ENCODE measurements around the gene NID1.
A peak's percentile ranks its signal among the peaks of the same experiment; 100 is the strongest.
"Not testable (repeated sequence)": the region's sequence is repeated elsewhere in the genome, so short reads cannot be mapped to it uniquely, and the experiment has no call there.

Gene NID1

GRCh38 chr1:235971020-235971419 lies 93.9 kb downstream of the NID1 start:
- Histone ChIP-seq H3K27ac (replicated peaks) (peak overlapping the region; percentile 61), H3K27me3 (ENCODE audit: insufficient read depth, poor library complexity, severe bottlenecking) (no peaks in the 10 kb centered on the region), H3K4me3 (replicated peaks; ENCODE audit: insufficient read depth, low read length) (peak overlapping the region; percentile 19)
- no peak for TF ChIP-seq REST (IDR thresholded peaks at IDR 0.05; ENCODE audit: insufficient replicate concordance, low read depth)
- TF ChIP-seq POLR2AphosphoS5 (IDR thresholded peaks at IDR 0.05; ENCODE audit: low read depth), result no peak
- no peak for TF ChIP-seq GABPA (IDR thresholded peaks at IDR 0.05; ENCODE audit: low read depth)
- no peak for TF ChIP-seq SPI1 (IDR thresholded peaks at IDR 0.05; ENCODE audit: borderline replicate concordance, low read depth)
- TF ChIP-seq CTCF (IDR thresholded peaks at IDR 0.05; ENCODE audit: insufficient read depth, low read length), result no peak
- DNase-seq (ENCODE audit: low read depth in 1 of 2, low spot score in 1 of 2), result no peak

- Histone ChIP-seq H3K4me3 (replicated peaks; ENCODE audit: insufficient read depth, low read length) (no peak overlapping the region), H3K27ac (replicated peaks) (no peak overlapping the region), H3K27me3 (ENCODE audit: insufficient read depth, poor library complexity, severe bottlenecking) (no peaks in the 10 kb centered on the region)
- TF ChIP-seq SPI1 (IDR thresholded peaks at IDR 0.05; ENCODE audit: borderline replicate concordance, low read depth), result no peak
- TF ChIP-seq CTCF (IDR thresholded peaks at IDR 0.05; ENCODE audit: insufficient read depth, low read length), result no peak
- no peak for TF ChIP-seq REST (IDR thresholded peaks at IDR 0.05; ENCODE audit: insufficient replicate concordance, low read depth)
- no peak for TF ChIP-seq POLR2AphosphoS5 (IDR thresholded peaks at IDR 0.05; ENCODE audit: low read depth)
- no peak for TF ChIP-seq GABPA (IDR thresholded peaks at IDR 0.05; ENCODE audit: low read depth)
- DNase-seq (ENCODE audit: low read depth in 1 of 2, low spot score in 1 of 2), result no peak
Observed at GRCh38 chr1:235968831-235969230, 96.1 kb downstream of the NID1 start.

GRCh38 chr1:235966134-235966533 lies 98.8 kb downstream of the NID1 start:
- not testable (repeated sequence) for H3K27me3 ChIP-seq (ENCODE audit: insufficient read depth, poor library complexity, severe bottlenecking); DNase-seq (ENCODE audit: low read depth in 1 of 2, low spot score in 1 of 2); H3K4me3 ChIP-seq (replicated peaks; ENCODE audit: insufficient read depth, low read length)
- H3K27ac ChIP-seq (replicated peaks), result peak overlapping the region; percentile 40; the same call in 1 of the 2 replicates
- peak; percentile 78 for TF ChIP-seq SPI1 (IDR thresholded peaks at IDR 0.05; ENCODE audit: borderline replicate concordance, low read depth)

- no peaks in the 10 kb centered on the region for H3K27me3 ChIP-seq (ENCODE audit: insufficient read depth, poor library complexity, severe bottlenecking)
- H3K4me3 ChIP-seq (replicated peaks; ENCODE audit: insufficient read depth, low read length), result no peak overlapping the region
- DNase-seq (ENCODE audit: low read depth in 1 of 2, low spot score in 1 of 2), result no peak
- TF ChIP-seq GABPA (IDR thresholded peaks at IDR 0.05; ENCODE audit: low read depth), result no peak
- TF ChIP-seq POLR2AphosphoS5 (IDR thresholded peaks at IDR 0.05; ENCODE audit: low read depth), result no peak
- TF ChIP-seq SPI1 (IDR thresholded peaks at IDR 0.05; ENCODE audit: borderline replicate concordance, low read depth), result no peak
- no peak overlapping the region; the same call in 1 of the 2 replicates for H3K27ac ChIP-seq (replicated peaks)
Observed at GRCh38 chr1:235960809-235961208, 104.1 kb downstream of the NID1 start.

- H3K27me3 ChIP-seq (ENCODE audit: insufficient read depth, poor library complexity, severe bottlenecking), result no peaks in the 10 kb centered on the region
- no peak for DNase-seq (ENCODE audit: low read depth in 1 of 2, low spot score in 1 of 2)
- H3K4me3 ChIP-seq (replicated peaks; ENCODE audit: insufficient read depth, low read length), result no peak overlapping the region
- TF ChIP-seq GABPA (IDR thresholded peaks at IDR 0.05; ENCODE audit: low read depth) (no peak), CTCF (IDR thresholded peaks at IDR 0.05; ENCODE audit: insufficient read depth, low read length) (no peak), POLR2AphosphoS5 (IDR thresholded peaks at IDR 0.05; ENCODE audit: low read depth) (no peak), REST (IDR thresholded peaks at IDR 0.05; ENCODE audit: insufficient replicate concordance, low read depth) (no peak), SPI1 (IDR thresholded peaks at IDR 0.05; ENCODE audit: borderline replicate concordance, low read depth) (no peak)
- 0 out of 2 replicates have a peak overlapping the region, but pooled peaks have one; percentile 4 for H3K27ac ChIP-seq (replicated peaks)
Observed at GRCh38 chr1:235958021-235958420, 106.9 kb downstream of the NID1 start.

Measured in HL-60 (cell line).